Mucosa of rectum (tissue), 2 donors: Measurements from ENCODE around the gene SUMF1.

Experiments used
- H3K27ac ChIP-seq, 2 donors: one replicate each; pipeline ENCODE4 v1.7.0; 2013; ENCODE audit warnings: inconsistent platforms in 2 of 2, low read depth in 2 of 2, low read length in 2 of 2
- H3K27me3 ChIP-seq, 2 donors: one replicate each; pipeline ENCODE4 v1.7.0; 2013; ENCODE audit warnings: low read length in 2 of 2; ENCODE audit not compliant: control insufficient read depth in 2 of 2, insufficient read depth in 2 of 2
- H3K36me3 ChIP-seq, 2 donors: one replicate each; pipeline ENCODE4 v1.7.0; 2013; ENCODE audit warnings: low read length in 2 of 2; ENCODE audit not compliant: control insufficient read depth in 2 of 2, insufficient read depth in 2 of 2
- H3K4me1 ChIP-seq, 2 donors: one replicate each; pipeline ENCODE4 v1.7.0; 2013; ENCODE audit warnings: low read length in 2 of 2, mild to moderate bottlenecking in 1 of 2; ENCODE audit not compliant: control insufficient read depth in 2 of 2, insufficient read depth in 2 of 2
- H3K4me3 ChIP-seq, 2 donors: one replicate each; pipeline ENCODE4 v1.7.0; 2013; ENCODE audit warnings: low read length in 2 of 2
- H3K9ac ChIP-seq, 2 donors: one replicate each; pipeline ENCODE4 v1.7.0; 2013; ENCODE audit warnings: low read length in 2 of 2, low read depth in 1 of 2, mild to moderate bottlenecking in 1 of 2
- H3K9me3 ChIP-seq, 2 donors: one replicate each; pipeline ENCODE4 v1.7.0; 2013; ENCODE audit warnings: low read length in 2 of 2; ENCODE audit not compliant: control insufficient read depth in 2 of 2
- donor health status: healthy.
- donor health status: Normal muscosa, but diverticular disease.

Gene SUMF1

GRCh38 chr3:4418156-4418555 is 48.9 kb downstream of the SUMF1 start:
- Histone ChIP-seq H3K27ac (no peak overlapping the region), H3K36me3 (peaks cover 12 to 19% of the 10 kb centered on the region in 2 donors), H3K4me1 (no peaks in the 10 kb centered on the region), H3K4me3 (no peak overlapping the region), H3K27me3 (no peaks in the 10 kb centered on the region), H3K9ac (no peak overlapping the region), H3K9me3 (no peaks in the 10 kb centered on the region)

DNA sequence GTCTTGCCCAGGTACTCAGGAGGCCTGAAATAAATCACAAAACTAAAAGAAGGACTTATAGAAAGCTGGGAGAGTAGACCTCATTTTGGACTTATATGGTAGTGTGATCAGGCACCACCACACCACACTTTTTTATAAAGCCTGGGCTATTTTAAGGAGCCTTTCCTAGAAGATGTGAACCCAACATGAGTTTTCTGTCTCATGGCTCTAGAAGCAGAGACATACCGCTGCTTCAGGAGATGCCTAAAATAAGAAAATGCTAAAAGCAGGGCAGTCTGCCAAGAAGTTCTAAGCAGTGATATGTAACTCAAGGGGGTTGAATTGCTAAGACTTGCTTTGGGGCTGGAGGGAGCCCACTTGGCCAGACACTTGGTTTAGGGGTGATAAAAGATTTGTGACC is 49.6 kb downstream of the SUMF1 start:
- H3K27ac ChIP-seq: no peak overlapping the region
- no peaks in the 10 kb centered on the region for H3K27me3 ChIP-seq
- peaks cover 12 to 19% of the 10 kb centered on the region in 2 donors for H3K36me3 ChIP-seq
- no peaks in the 10 kb centered on the region for H3K4me1 ChIP-seq
- H3K9me3 ChIP-seq: no peaks in the 10 kb centered on the region
- H3K4me3 ChIP-seq: no peak overlapping the region
- H3K9ac ChIP-seq: no peak overlapping the region

GRCh38 chr3:4416961-4417360 is 50.1 kb downstream of the SUMF1 start:
- Histone ChIP-seq H3K27me3 (no peaks in the 10 kb centered on the region), H3K9me3 (no peaks in the 10 kb centered on the region), H3K36me3 (peaks cover 12 to 19% of the 10 kb centered on the region in 2 donors), H3K9ac (no peak overlapping the region), H3K4me3 (no peak overlapping the region), H3K27ac (no peak overlapping the region), H3K4me1 (no peaks in the 10 kb centered on the region)

DNA sequence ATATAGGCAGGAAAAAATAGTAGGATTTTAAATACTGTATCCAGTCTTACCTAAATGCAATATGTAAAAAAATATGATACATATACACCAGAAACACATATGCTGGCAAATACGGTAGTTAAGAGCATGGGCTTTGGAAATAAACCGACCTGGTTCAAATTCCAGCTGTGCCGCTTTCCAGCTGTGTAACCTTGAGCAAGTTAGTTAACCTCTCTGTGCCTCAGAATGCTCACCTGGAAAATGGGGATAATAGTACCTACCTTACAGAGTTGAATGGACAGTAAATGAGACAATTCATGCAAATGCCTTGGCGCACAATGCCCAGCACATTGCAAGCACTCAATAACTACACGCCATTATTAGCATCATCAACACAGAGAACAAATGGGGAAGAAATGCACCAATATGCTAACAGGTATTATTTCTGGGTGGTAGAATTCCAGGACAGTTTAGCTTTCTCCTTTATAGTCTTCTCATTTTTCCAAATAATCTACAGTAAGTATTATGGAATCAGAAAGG is 50.6 kb downstream of the SUMF1 start:
- H3K27me3 ChIP-seq: no peaks in the 10 kb centered on the region
- no peak overlapping the region for H3K9ac ChIP-seq
- no peak overlapping the region for H3K27ac ChIP-seq
- no peaks in the 10 kb centered on the region for H3K9me3 ChIP-seq
- peaks cover 12 to 19% of the 10 kb centered on the region in 2 donors for H3K36me3 ChIP-seq
- H3K4me3 ChIP-seq: no peak overlapping the region
- H3K4me1 ChIP-seq: no peaks in the 10 kb centered on the region

DNA sequence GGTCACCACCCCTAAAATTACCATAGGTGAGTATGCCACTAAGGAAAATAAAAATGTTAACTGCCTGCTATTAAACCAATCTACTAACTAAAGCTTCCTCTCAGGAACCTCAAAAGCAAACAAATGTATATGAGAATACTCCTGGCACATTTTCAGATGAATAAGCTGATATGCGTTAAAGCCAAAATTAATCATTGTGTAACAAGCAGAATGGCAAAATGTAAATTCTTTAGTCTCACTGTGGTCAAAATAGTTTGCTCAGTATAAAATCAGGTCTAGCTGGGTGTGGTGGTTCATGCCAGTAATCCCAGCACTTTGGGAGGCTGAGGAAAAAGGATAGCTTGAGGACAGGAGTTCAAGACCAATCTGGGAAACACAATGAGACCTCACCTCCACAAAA is 53.6 kb downstream of the SUMF1 start:
- no peaks in the 10 kb centered on the region for H3K9me3 ChIP-seq
- H3K27ac ChIP-seq: no peak overlapping the region
- no peak overlapping the region for H3K4me3 ChIP-seq
- no peaks in the 10 kb centered on the region for H3K27me3 ChIP-seq
- H3K4me1 ChIP-seq: no peaks in the 10 kb centered on the region
- peaks cover 22 to 27% of the 10 kb centered on the region in 2 donors for H3K36me3 ChIP-seq
- H3K9ac ChIP-seq: no peak overlapping the region

GRCh38 chr3:4411833-4412232 is 55.2 kb downstream of the SUMF1 start:
- Histone ChIP-seq H3K9me3 (no peaks in the 10 kb centered on the region), H3K4me3 (no peak overlapping the region), H3K36me3 (peaks cover 15 to 20% of the 10 kb centered on the region in 2 donors), H3K4me1 (peaks cover 0 to 2% of the 10 kb centered on the region in 2 donors), H3K27ac (no peak overlapping the region), H3K27me3 (no peaks in the 10 kb centered on the region), H3K9ac (no peak overlapping the region)

GRCh38 chr3:4411236-4411635 is 55.8 kb downstream of the SUMF1 start:
- peaks cover 0 to 2% of the 10 kb centered on the region in 2 donors for H3K4me1 ChIP-seq
- peaks cover 14% of the 10 kb centered on the region in 2 donors for H3K36me3 ChIP-seq
- no peak overlapping the region for H3K9ac ChIP-seq
- H3K9me3 ChIP-seq: no peaks in the 10 kb centered on the region
- H3K27me3 ChIP-seq: no peaks in the 10 kb centered on the region
- H3K4me3 ChIP-seq: no peak overlapping the region
- no peak overlapping the region for H3K27ac ChIP-seq

DNA sequence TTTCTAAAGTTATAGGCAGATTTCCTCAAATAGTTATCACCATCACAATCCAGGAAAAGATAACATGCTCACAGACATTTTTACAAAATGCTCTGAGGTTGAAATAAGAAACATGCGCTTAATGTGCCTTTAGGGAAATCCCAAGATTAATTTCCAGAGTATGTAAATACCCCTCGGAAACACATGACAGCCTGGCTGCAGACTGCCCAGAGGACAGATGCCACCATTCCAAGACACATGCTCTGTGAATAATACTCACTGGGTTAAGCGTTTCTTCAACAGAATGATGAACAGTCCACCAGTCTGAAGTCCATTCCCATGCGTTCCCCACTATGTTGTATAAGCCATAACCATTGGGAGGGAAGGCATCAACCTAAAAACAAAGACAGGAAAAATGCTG is 56.5 kb downstream of the SUMF1 start:
- H3K9me3 ChIP-seq: no peaks in the 10 kb centered on the region
- H3K36me3 ChIP-seq: peaks cover 12 to 14% of the 10 kb centered on the region in 2 donors
- H3K4me3 ChIP-seq: no peak overlapping the region
- no peak overlapping the region for H3K27ac ChIP-seq
- no peak overlapping the region for H3K9ac ChIP-seq
- peaks cover 0 to 2% of the 10 kb centered on the region in 2 donors for H3K4me1 ChIP-seq
- no peaks in the 10 kb centered on the region for H3K27me3 ChIP-seq

DNA sequence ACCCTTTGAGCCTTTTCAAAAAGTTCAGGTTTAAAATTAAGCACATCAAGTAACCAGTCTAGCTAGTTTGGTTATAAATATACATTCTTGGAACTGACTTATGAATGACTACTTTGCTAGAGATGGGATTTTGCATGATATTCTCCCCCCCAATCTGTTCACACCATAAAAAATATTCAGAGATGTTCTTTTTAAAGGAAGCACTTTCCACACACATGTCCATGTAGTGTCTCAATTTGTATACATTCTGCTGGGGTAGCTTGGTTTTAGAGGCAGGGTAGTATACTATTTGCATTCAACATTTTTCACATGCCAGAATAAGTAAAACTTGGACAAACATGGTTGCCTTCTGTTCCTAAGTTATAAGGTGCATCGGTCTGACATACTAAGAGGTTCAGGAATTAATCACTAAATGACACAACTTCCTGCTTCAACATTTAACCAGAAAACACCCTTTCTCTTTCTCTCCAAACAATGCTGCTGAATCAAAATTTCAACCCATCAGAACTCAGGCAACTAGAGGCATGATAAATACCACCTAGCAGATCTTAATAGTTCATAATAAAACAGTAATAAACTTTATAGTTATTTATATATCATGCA is 57.0 kb downstream of the SUMF1 start:
- H3K4me1 ChIP-seq: peaks cover 0 to 2% of the 10 kb centered on the region in 2 donors

DNA sequence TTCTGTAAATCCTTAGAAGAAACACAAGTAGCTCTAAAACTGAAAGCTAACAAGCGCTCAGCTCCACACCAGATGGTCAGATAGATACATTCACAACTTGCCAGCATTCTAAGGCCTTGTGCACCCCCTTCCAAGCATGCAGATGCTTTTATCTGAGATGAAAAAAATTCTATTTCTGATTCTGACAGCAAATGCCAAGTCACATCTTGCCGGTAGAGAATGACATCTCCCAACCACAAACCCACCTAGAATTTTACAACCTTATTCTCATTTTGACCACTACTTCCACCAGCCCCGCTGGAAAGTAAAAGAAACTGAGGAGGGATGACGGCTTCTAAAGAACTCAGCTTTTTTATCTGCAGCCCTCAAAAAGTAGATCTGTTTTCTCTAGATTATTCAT is 57.7 kb downstream of the SUMF1 start:
- Histone ChIP-seq H3K27ac (no peak overlapping the region), H3K4me1 (peaks cover 0 to 2% of the 10 kb centered on the region in 2 donors), H3K9ac (no peak overlapping the region), H3K4me3 (no peak overlapping the region), H3K9me3 (no peaks in the 10 kb centered on the region), H3K27me3 (no peaks in the 10 kb centered on the region), H3K36me3 (peaks cover 12% of the 10 kb centered on the region in 2 donors)

More for the DNA sequence above, 57.0 kb downstream of the SUMF1 start:
- H3K36me3 ChIP-seq: peaks cover 9 to 14% of the 10 kb centered on the region in 2 donors
- H3K27me3 ChIP-seq: no peaks in the 10 kb centered on the region
- no peak overlapping the region for H3K9ac ChIP-seq
- no peak overlapping the region for H3K4me3 ChIP-seq
- H3K9me3 ChIP-seq: no peaks in the 10 kb centered on the region
- H3K27ac ChIP-seq: no peak overlapping the region
